ENCODE results near the gene VPS35L. TPM values are rescaled to one million over a fixed set of nuclear protein-coding genes. Genes with fewer than 3 reads are reported as not detected.
"Not testable (repeated sequence)": the region's sequence is repeated elsewhere in the genome, so short reads cannot be mapped to it uniquely, and the experiment has no call there.

The VPS35L gene
- total RNA-seq, 2 donors from 2014 or later, result 27.0 to 28.3 TPM

DNA sequence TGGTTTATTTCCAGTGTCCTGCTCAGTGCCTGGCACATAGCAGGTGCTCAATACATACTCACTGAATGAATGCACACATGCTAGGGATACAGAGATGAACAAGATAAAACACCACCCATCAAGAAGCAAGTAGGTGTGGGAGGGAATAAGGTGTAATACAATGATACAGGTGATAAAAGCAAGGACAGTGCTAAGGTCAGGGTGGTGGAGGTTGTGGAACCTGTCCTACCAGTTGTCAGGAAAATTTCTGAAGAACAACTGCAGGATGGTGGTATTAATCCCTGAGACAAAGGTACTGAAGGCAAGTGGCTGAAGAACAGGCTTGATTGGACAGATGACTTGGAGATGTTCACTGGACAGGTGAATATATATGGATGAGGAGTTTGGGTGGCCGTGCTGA lies 160.7 kb downstream of the VPS35L start:
- Histone ChIP-seq H3K27ac (no peak overlapping the region), H3K9me3 (no peaks in the 10 kb centered on the region), H3K27me3 (no peaks in the 10 kb centered on the region), H3K36me3 (peaks cover 14% of the 10 kb centered on the region), H3K4me3 (no peak overlapping the region), H3K4me1 (peaks cover 0 to 32% of the 10 kb centered on the region in 2 donors)
- DNase-seq (ENCODE audit: low spot score), result no peak
- TF ChIP-seq, protein P1, sequence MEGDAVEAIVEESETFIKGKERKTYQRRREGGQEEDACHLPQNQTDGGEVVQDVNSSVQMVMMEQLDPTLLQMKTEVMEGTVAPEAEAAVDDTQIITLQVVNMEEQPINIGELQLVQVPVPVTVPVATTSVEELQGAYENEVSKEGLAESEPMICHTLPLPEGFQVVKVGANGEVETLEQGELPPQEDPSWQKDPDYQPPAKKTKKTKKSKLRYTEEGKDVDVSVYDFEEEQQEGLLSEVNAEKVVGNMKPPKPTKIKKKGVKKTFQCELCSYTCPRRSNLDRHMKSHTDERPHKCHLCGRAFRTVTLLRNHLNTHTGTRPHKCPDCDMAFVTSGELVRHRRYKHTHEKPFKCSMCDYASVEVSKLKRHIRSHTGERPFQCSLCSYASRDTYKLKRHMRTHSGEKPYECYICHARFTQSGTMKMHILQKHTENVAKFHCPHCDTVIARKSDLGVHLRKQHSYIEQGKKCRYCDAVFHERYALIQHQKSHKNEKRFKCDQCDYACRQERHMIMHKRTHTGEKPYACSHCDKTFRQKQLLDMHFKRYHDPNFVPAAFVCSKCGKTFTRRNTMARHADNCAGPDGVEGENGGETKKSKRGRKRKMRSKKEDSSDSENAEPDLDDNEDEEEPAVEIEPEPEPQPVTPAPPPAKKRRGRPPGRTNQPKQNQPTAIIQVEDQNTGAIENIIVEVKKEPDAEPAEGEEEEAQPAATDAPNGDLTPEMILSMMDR (IDR thresholded peaks at IDR 0.05), result no peak

DNA sequence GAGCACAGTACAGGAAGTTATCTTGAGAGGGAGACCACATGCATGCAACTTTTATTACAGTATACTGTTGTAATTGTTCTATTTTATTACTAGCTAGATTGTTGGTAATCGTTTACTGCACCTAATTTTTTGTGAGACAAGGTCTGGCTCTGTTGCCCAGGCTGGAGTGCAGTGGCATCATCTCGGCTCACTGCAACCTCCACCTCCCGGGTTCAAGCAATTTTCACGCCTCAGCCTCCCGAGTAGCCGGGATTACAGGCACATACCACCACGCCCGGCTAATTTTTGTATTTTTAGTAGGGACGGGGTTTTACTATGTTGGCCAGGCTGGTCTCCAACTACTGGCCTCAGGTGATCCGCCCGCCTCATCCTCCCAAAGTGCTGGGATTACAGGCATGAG lies 161.2 kb downstream of the VPS35L start:
- Histone ChIP-seq H3K27ac (peak overlapping the region in 1 of 2 donors; percentile 82), H3K36me3 (peaks cover 14% of the 10 kb centered on the region), H3K4me3 (peak overlapping the region; percentile 60 to 88), H3K4me1 (peaks cover 0 to 29% of the 10 kb centered on the region in 2 donors)
- not testable (repeated sequence) for H3K27me3 ChIP-seq; DNase-seq (ENCODE audit: low spot score); H3K9me3 ChIP-seq

DNA sequence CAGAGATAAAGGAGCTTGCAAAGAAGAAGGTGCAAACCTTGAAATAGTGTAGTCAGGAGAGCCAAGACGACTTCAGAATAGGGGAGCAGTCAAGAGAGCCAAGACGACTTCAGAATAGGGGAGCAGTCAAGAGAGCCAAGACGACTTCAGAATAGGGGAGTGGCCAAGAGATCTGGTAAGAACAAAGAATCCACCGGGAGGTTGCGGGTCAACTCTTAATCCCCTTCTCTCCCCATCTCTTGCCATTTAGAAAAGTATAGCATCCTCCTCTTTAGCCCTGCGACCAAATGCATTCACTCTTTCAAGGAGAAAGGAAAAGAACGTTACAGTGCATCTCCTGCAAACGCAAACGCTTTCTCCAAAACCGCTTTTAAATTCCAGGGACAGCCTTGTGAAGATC lies 161.8 kb downstream of the VPS35L start:
- Histone ChIP-seq H3K27me3 (no peaks in the 10 kb centered on the region), H3K9me3 (no peaks in the 10 kb centered on the region), H3K4me1 (peaks cover 0 to 29% of the 10 kb centered on the region in 2 donors), H3K4me3 (peak overlapping the region; percentile 60 to 88), H3K27ac (peak overlapping the region; percentile 70 to 82), H3K36me3 (peaks cover 14% of the 10 kb centered on the region)
- DNase-seq (ENCODE audit: low spot score), result no peak
- TF ChIP-seq, protein P1 (IDR thresholded peaks at IDR 0.05), result no peak

DNA sequence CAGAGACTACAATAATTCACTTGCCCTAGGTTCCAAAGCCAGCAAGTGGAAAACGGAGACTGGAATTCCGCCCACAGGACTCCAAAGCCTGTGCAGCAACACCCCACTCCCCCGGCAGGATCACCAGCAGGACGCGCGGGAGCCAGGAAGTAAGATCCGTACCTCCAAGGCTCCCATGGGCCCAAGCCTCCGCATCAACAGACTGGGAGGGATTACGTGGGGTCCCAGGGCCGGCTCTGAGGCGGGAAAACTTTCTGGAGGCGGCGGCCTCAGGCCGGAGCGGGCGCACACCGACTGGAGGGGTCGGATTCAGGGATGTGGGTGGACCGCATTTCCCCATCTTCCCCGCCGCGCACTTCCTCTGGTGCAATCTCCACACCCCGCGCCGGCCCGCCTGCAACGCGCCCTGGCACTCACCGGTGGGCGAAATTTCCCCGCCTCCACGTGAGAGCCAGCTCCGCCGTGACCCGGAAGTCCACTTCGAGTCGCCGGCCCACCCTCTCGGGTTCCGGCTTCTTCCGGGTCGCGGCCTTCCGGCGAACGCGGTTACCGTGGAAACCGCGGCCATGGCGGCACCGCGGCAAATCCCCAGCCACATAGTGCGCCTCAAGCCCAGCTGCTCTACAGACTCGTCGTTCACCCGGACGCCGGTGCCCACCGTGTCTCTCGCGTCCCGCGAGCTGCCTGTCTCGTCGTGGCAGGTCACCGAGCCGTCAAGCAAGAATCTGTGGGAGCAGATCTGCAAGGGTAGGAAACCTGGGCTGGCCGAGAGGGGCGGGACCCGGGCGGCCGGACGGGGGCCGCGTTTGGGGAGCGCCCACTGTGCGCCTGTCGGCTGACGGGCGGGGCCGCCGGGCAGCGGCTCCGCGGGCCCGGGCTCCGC lies 162.5 kb downstream of the VPS35L start, which contains the start of the genes IQCK and KNOP1:
Gene IQCK (plus strand): TSS at position 531 of the 883 bp plus-strand sequence. CDS start 36 bp downstream, at position 567.
Gene KNOP1 (minus strand): TSS at position 487 of the 883 bp plus-strand sequence. CDS start 3,192 bp downstream, outside the sequence.
- H3K9me3 ChIP-seq, result no peaks in the 10 kb centered on the region
- H3K36me3 ChIP-seq, result peaks cover 14% of the 10 kb centered on the region
- H3K27ac ChIP-seq, result peak within 1 kb of the TSS; percentile 70 to 82
- peaks cover 0 to 29% of the 10 kb centered on the region in 2 donors for H3K4me1 ChIP-seq
- peak; percentile 93 for DNase-seq (ENCODE audit: low spot score)
- TF ChIP-seq, protein P1 (IDR thresholded peaks at IDR 0.05), result peak in 1 of 2 donors; percentile 8
- H3K27me3 ChIP-seq, result no peaks in the 10 kb centered on the region
- peak within 1 kb of the TSS; percentile 60 to 88 for H3K4me3 ChIP-seq

DNA sequence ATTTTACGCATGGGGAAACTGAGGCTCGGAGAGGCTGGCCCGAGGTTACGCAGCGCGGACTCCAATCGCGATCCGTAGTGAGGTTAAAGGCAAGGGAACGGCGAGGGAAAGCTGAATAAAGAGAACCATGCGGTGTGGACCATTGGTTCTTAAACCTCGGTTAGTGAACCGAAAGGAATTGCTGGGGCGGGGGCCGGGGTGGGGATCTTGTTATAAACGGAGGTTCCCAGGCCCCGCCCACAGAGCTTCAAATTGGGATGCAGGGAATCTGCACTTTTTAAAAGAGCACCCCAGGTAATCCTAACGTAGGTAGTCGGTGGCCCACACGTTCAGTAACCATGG lies 163.1 kb downstream of the VPS35L start:
- Histone ChIP-seq H3K27ac (peak overlapping the region; percentile 70 to 82), H3K27me3 (no peaks in the 10 kb centered on the region), H3K4me1 (peaks cover 0 to 29% of the 10 kb centered on the region in 2 donors), H3K36me3 (peaks cover 10% of the 10 kb centered on the region), H3K4me3 (peak overlapping the region; percentile 60 to 88), H3K9me3 (no peaks in the 10 kb centered on the region)
- no peak for DNase-seq (ENCODE audit: low spot score)
- TF ChIP-seq, protein P1 (IDR thresholded peaks at IDR 0.05), result no peak

DNA sequence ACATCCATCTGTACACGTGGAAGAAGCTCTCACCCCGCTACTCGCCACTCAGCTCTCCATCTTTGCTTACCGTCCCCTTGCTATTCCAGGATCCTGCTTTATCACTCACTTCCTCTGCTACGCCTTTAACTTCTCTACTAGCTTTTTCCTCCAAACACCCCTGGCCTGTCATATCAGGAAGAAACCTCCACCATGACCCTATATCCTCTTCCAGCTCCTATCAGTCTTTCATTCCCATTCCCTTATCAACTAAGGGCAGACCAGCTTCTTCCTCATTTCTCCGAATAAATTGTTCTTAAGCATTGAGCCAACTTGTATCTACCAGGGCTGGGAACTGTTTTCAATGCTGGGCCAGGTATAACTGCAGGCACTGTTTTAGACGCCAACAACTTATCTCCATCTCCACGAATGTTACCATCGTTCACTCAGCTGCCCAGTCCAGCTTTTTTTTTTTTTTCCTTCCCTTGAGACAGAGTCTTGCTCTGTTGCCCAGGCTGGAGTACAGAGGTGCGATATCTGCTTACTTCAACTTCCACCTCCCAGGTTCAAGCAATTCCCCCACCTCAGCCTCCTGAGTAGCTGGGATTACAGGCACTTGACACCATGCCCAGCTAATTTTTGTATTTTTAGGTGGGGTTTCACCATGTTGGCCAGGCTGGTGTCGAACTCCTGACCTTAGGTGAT lies 166.9 kb downstream of the VPS35L start:
- DNase-seq (ENCODE audit: low spot score), result no peak
- Histone ChIP-seq H3K4me1 (peaks cover 0 to 14% of the 10 kb centered on the region in 2 donors), H3K9me3 (no peaks in the 10 kb centered on the region), H3K36me3 (no peaks in the 10 kb centered on the region), H3K27ac (no peak overlapping the region), H3K4me3 (no peak overlapping the region), H3K27me3 (no peaks in the 10 kb centered on the region)
- TF ChIP-seq, protein P1 (IDR thresholded peaks at IDR 0.05), result no peak

All from right atrium auricular region (tissue), 2 donors.